Upper lobe of left lung (tissue), 4 donors: ENCODE results near the gene GPER1.

Experiments
- CTCF ChIP-seq, 6 experiments: fragments of 450-650 bp in 4 of 6; fragments of 200-600 bp in 2 of 6; sonication (generic) in 2 of 6; IDR thresholded peaks; one replicate each; pipeline ENCODE4 v1.5.1; 2016 to 2019; ENCODE audit warnings: antibody characterized with exemption in 6 of 6
- EP300 ChIP-seq, 4 donors: sonication (generic); formaldehyde crosslinking; IDR thresholded peaks; one replicate each; pipeline ENCODE4 v1.5.1; 2017; ENCODE audit warnings: antibody characterized with exemption in 4 of 4, control low read depth in 2 of 4
- POLR2A ChIP-seq, 4 donors: fragments of 450-650 bp; IDR thresholded peaks; one replicate each; pipeline ENCODE4 v1.5.1; 2016 to 2017; ENCODE audit warnings: antibody characterized with exemption in 4 of 4, mild to moderate bottlenecking in 2 of 4

DNA sequence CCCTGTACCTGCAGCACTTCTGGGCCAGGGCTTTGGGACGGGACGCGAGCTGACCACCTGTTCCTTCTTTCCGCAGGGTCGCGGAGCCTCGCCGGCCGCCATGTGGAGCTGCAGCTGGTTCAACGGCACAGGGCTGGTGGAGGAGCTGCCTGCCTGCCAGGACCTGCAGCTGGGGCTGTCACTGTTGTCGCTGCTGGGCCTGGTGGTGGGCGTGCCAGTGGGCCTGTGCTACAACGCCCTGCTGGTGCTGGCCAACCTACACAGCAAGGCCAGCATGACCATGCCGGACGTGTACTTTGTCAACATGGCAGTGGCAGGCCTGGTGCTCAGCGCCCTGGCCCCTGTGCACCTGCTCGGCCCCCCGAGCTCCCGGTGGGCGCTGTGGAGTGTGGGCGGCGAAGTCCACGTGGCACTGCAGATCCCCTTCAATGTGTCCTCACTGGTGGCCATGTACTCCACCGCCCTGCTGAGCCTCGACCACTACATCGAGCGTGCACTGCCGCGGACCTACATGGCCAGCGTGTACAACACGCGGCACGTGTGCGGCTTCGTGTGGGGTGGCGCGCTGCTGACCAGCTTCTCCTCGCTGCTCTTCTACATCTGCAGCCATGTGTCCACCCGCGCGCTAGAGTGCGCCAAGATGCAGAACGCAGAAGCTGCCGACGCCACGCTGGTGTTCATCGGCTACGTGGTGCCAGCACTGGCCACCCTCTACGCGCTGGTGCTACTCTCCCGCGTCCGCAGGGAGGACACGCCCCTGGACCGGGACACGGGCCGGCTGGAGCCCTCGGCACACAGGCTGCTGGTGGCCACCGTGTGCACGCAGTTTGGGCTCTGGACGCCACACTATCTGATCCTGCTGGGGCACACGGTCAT is 30.3 kb upstream of the GPER1 start:
- TF ChIP-seq CTCF (IDR thresholded peaks at IDR 0.05): no peak
- TF ChIP-seq POLR2A (IDR thresholded peaks at IDR 0.05): no peak
- TF ChIP-seq EP300 (IDR thresholded peaks at IDR 0.05): no peak
